HUES64 (cell line): Measurements from ENCODE around the gene CFAP92.

Experiments used
- H3K27ac ChIP-seq: 2 replicates; pipeline ENCODE4 v1.7.0; 2013; ENCODE audit warnings: low read depth, low read length, inconsistent platforms
- H3K27me3 ChIP-seq: 2 replicates; pipeline ENCODE4 v1.6.1; 2013; ENCODE audit warnings: mild to moderate bottlenecking, low read length; ENCODE audit not compliant: insufficient read depth
- H3K36me3 ChIP-seq: 2 replicates; pipeline ENCODE4 v1.6.1; 2013; ENCODE audit warnings: mild to moderate bottlenecking, low read length; ENCODE audit not compliant: insufficient read depth
- H3K4me1 ChIP-seq: 2 replicates; pipeline ENCODE4 v1.6.1; 2013; ENCODE audit warnings: mild to moderate bottlenecking, low read length, moderate library complexity; ENCODE audit not compliant: insufficient read depth
- H3K4me3 ChIP-seq: 2 replicates; pipeline ENCODE4 v1.5.1; 2013; ENCODE audit warnings: mild to moderate bottlenecking, low read length, moderate library complexity
- H3K9ac ChIP-seq: 2 replicates; pipeline ENCODE4 v1.6.1; 2013; ENCODE audit warnings: mild to moderate bottlenecking, low read depth, low read length
- H3K9me3 ChIP-seq: 2 replicates; pipeline ENCODE4 v1.6.1; 2013; ENCODE audit warnings: low read depth, low read length; ENCODE audit not compliant: insufficient read depth
- WGBS: fragments of 150-250, 120-280 bp; methylation state at CpG from one replicate; pipeline ENCODE4 v1.1.7; 2013; ENCODE audit warnings: missing lambda C conversion rate; 5-methylcytosine and 5-hydroxymethylcytosine counted together

CFAP92 gene

DNA sequence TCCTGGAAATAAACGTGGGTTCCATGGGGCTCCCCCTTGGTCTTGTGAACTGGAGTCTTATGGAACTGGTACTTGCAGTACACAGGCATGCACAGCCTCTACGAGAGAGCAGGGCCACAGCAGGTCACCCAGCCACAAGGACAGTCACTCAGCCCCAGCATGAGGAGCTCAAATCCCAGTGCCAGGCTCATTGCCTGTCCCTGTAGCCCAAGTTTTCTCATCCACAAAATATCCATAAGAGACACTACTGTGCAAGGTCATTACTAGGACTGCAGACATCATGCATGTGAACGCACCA lies 48.0 kb downstream of the CFAP92 start:
- H3K36me3 ChIP-seq = no peaks in the 10 kb centered on the region
- no peaks in the 10 kb centered on the region for H3K9me3 ChIP-seq
- H3K27me3 ChIP-seq = no peaks in the 10 kb centered on the region
- 82% methylated on average over 3 of the region's 3 CpGs for WGBS
- H3K4me3 ChIP-seq = no peak overlapping the region
- H3K9ac ChIP-seq = no peak overlapping the region
- no peaks in the 10 kb centered on the region for H3K4me1 ChIP-seq
- no peak overlapping the region for H3K27ac ChIP-seq

DNA sequence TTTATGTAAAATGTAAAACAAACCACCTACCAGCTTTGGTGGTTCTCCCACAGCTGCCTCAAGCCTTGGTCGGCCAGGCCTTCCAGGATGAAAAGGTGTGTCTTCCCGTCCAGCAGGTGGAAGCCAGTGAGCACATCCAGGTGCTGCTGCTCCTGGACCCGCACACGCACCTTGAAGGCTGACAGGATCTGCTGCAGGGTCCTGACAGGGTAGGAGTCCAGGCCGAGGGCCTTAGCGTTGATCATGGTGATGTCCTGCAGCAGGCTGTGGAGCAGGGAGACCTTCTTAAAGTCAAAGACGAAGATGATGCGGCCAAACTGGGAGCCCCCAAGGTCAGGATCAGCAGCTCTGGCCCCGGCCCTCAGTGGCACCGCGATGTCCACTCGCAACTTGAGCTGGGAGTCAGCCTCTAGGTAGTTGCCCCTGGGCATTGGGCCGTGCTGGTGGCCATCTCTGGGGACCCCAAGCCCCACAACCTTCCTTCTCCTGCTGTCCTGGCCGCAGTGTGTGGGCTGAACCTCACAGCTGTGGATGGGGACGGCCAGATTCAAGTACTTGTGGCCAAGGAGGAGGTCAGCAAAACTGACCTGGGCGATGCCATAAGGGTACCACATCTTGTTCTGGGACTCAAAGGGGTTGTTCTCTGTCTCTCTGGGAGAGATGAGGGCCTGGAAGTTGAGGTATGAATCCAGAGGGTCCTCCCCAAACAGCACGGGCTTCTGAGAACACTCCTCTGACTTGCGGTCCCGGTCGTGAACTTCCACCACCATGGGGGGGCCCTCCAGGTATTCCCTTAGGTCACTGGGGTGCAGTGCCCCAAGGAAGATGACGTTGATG lies 48.6 kb downstream of the CFAP92 start:
- no peak overlapping the region for H3K9ac ChIP-seq
- 93% methylated on average over 21 of the region's 21 CpGs for WGBS
- no peaks in the 10 kb centered on the region for H3K36me3 ChIP-seq
- H3K4me3 ChIP-seq = no peak overlapping the region
- no peak overlapping the region for H3K27ac ChIP-seq
- no peaks in the 10 kb centered on the region for H3K9me3 ChIP-seq
- H3K27me3 ChIP-seq = no peaks in the 10 kb centered on the region
- H3K4me1 ChIP-seq = no peaks in the 10 kb centered on the region

DNA sequence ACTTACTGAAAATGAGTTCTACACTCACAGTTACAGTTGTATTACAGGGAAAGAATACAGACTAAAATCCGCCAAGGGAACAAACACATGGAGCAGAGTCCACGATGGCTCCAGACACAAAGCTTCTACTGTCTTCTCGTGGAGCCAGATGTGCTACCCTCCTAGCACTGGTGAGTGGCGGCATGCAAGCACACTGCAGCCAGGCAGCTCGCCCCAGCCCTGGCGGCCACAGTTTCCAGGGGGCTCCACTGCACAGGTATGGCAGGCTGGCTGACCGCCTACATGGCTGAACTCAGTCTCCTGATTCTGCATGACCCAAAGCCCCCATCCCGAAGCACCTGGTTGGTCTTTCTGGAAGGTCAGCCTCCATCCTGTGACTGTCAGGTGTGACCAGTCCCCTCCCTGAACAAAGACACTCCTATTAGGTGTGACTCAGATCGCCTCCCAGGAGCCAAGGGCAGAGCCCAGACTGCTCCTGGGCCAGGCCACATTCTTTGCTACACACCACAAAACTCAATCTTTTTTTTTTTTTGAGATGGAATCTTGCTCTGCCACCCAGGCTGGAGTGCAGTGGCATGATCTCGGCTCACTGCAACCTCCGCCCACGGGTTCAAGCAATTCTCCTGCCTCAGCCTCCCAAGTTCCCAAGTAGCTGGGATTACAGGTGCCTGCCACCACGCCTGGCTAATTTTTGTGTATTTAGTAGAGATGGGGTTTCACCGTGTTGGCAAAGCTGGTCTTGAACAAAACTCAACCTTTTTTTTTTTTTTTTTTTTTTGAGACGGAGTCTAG lies 51.5 kb downstream of the CFAP92 start:
- no peak overlapping the region for H3K27ac ChIP-seq
- no peaks in the 10 kb centered on the region for H3K9me3 ChIP-seq
- H3K9ac ChIP-seq = no peak overlapping the region
- H3K4me3 ChIP-seq = no peak overlapping the region
- no peaks in the 10 kb centered on the region for H3K4me1 ChIP-seq
- H3K36me3 ChIP-seq = no peaks in the 10 kb centered on the region
- 86% methylated on average over 15 of the region's 15 CpGs for WGBS
- no peaks in the 10 kb centered on the region for H3K27me3 ChIP-seq

DNA sequence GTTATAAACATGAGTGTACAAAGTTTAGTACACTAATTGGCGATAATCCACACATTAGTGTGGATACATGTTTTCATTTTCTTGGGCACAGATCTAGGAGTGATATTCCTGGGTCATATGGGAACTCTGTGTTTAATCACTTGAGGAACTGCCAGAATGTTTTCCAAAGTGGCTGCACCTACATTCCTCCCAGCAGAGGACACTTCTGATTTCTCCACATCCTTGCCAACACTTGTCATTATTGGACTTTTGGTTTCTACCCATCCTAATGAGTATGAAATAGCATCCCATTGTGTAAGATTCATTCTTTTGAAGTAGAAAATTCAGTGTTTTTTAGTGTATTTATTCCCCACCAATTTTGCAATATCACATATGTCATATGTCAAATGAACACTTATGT lies 53.6 kb downstream of the CFAP92 start:
- Histone ChIP-seq H3K4me1 (no peaks in the 10 kb centered on the region), H3K27ac (no peak overlapping the region), H3K4me3 (no peak overlapping the region), H3K27me3 (no peaks in the 10 kb centered on the region), H3K9me3 (no peaks in the 10 kb centered on the region), H3K36me3 (no peaks in the 10 kb centered on the region), H3K9ac (no peak overlapping the region)
- WGBS = 96% methylated on average over 1 of the region's 1 CpG

DNA sequence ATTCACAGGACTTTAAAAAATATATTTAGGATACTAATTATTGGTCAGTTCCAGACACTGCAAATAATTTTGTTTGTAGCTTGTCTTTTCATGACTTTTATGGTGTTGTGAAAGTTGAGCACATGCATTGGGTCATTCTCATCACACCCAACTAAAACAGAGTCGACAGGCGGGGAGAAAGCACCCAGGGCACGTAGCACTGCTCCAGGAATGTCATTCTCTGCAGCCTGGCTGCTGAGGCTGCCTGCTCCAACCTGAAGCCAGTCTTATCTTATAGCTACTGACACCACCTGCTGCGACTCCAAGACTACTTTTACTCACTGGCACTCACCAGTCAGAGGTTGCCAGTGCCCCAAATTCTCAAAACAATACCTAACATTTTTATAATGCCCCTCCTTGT lies 57.5 kb downstream of the CFAP92 start:
- Histone ChIP-seq H3K9ac (no peak overlapping the region), H3K27me3 (no peaks in the 10 kb centered on the region), H3K9me3 (no peaks in the 10 kb centered on the region), H3K4me3 (no peak overlapping the region), H3K27ac (no peak overlapping the region), H3K36me3 (no peaks in the 10 kb centered on the region), H3K4me1 (no peaks in the 10 kb centered on the region)
- WGBS = 74% methylated on average over 4 of the region's 4 CpGs

DNA sequence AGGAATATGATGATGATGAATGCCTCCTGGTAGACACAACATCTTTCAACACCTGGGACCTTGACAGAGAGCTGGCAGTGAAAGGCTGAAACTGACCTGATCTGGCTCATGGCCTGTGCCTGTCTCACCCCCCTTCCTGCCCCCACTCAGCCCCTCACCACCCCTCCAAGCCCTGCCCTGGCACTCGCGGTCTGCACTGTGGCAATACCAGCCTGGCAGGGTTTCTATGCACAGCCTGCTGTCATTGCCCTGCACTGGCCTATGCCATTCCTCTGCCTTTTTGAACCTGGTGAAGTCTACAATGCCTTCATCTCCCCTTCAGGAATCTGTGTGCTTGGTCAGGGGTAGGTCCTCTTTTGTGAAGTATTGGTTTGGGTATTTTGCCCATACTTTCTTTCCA lies 58.0 kb downstream of the CFAP92 start:
- Histone ChIP-seq H3K27ac (no peak overlapping the region), H3K9me3 (no peaks in the 10 kb centered on the region), H3K36me3 (no peaks in the 10 kb centered on the region), H3K4me3 (no peak overlapping the region), H3K4me1 (no peaks in the 10 kb centered on the region), H3K27me3 (no peaks in the 10 kb centered on the region), H3K9ac (no peak overlapping the region)
- 83% methylated on average over 2 of the region's 2 CpGs for WGBS

DNA sequence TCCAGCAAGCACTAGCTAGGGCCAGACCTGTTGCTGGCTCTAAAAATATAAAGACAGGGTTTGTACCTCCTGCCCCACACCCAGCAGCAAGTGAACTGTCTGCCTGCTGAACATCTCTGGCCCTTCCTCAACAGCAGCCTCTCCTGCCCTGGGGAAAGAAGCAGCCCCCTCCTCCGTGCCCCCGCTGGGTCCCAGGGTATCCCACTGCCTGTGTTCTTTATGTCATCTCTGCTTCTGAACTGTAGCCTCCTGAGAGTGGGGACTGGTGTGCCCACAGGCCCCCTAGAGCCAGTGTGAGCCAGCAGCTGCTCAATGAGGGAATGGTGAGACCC lies 60.0 kb downstream of the CFAP92 start:
- H3K27me3 ChIP-seq = no peaks in the 10 kb centered on the region
- no peak overlapping the region for H3K4me3 ChIP-seq
- no peak overlapping the region for H3K9ac ChIP-seq
- H3K36me3 ChIP-seq = no peaks in the 10 kb centered on the region
- 84% methylated on average over 2 of the region's 2 CpGs for WGBS
- H3K9me3 ChIP-seq = peaks cover 10% of the 10 kb centered on the region; the same call in 1 of the 2 replicates
- H3K27ac ChIP-seq = no peak overlapping the region
- H3K4me1 ChIP-seq = no peaks in the 10 kb centered on the region

DNA sequence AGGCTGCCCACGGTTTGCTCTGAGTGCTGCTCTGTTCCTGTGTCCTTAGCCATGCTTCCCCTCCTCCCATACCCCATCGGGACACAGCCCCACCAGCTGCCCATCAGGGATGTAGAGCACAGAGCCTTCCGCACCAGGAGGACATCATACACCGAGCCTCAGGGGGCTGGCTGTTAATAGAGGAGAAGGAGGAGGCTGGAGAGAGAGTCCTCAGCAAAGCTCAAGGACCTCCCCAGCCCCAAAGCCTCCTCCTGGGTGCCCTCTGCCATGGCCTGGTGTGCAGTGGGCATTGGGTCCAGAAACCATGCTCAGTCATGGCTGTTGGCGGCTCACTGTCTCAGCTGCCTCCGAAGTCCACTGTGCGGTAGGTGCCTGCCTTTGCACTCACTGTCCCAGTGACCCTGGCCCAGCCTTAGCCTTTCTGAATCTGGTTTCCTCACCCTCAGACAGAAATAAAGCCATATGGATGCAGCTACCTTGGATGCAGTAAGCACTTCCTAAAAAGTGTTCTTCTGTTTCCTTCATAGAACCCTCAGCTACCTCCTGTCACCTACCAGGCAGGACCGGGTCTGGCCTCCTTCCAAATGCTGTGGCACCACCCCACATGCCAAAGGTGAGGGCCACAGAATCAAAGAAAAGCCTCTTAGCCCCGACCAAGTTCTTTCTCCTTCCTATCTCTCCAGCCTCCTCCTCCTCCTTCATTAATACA lies 60.5 kb downstream of the CFAP92 start:
- Histone ChIP-seq H3K4me3 (no peak overlapping the region), H3K9ac (no peak overlapping the region), H3K9me3 (peaks cover 16% of the 10 kb centered on the region; the same call in 1 of the 2 replicates), H3K36me3 (no peaks in the 10 kb centered on the region), H3K27me3 (no peaks in the 10 kb centered on the region), H3K27ac (no peak overlapping the region), H3K4me1 (no peaks in the 10 kb centered on the region)
- WGBS = 79% methylated on average over 9 of the region's 9 CpGs

DNA sequence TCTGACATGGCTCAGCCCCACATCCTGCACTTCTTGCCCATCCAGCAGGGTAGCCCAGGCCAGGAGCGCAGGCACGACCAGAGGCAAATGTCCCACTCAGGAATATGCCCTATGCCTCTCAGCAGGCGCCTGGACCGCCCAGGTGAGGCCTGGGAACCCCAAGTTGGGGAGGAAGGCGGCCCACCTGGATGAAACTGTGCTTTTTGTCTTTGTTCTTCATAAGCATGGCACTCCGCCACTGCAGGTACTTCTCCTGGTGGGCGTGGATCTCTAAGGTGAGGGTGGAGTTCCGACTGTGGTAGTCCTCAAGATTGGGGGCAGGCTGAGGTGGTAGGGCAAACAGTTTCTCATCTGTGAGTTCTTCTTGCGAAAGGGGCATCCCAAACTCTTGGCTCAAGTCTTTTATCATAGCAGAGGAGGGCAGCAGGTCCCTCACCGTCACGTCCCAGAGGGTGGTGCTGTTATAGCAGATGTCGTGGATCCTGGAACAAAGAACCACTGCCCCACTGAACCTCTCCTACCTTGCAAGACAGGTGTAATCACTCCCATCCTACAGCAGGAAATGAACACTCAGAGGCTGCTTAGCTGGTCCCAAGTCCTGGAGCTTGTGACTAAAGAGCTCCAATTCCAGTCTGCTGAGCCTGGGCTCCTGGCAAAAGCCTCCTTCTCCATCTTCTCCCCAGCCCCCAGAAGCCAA lies 61.2 kb downstream of the CFAP92 start:
- Histone ChIP-seq H3K9ac (no peak overlapping the region), H3K36me3 (no peaks in the 10 kb centered on the region), H3K4me3 (no peak overlapping the region), H3K4me1 (no peaks in the 10 kb centered on the region), H3K27ac (no peak overlapping the region), H3K9me3 (peaks cover 19% of the 10 kb centered on the region; the same call in 1 of the 2 replicates), H3K27me3 (no peaks in the 10 kb centered on the region)
- WGBS = 84% methylated on average over 12 of the region's 12 CpGs

DNA sequence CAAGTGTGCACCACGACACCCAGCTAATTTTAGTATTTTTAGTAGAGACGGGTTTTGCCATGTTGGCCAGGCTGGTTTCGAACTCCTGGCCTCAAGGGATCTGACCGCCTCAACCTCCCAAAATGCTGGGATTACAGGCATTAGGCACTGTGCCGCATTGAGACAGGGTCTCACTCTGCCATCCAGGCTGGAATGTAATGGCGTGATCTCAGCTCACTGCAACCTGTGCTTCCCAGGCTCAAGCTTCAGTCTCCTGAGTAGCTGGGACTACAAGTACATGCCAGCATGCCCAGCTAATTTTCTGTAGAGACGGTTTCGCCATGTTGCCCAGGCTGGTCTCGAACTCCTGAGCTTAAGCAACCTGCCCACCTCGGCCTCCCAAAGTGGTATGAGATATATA lies 62.8 kb downstream of the CFAP92 start:
- H3K9ac ChIP-seq = no peak overlapping the region
- H3K4me3 ChIP-seq = no peak overlapping the region
- WGBS = 93% methylated on average over 9 of the region's 10 CpGs
- peaks cover 30% of the 10 kb centered on the region for H3K9me3 ChIP-seq
- no peaks in the 10 kb centered on the region for H3K36me3 ChIP-seq
- no peaks in the 10 kb centered on the region for H3K4me1 ChIP-seq
- no peak overlapping the region for H3K27ac ChIP-seq
- no peaks in the 10 kb centered on the region for H3K27me3 ChIP-seq

DNA sequence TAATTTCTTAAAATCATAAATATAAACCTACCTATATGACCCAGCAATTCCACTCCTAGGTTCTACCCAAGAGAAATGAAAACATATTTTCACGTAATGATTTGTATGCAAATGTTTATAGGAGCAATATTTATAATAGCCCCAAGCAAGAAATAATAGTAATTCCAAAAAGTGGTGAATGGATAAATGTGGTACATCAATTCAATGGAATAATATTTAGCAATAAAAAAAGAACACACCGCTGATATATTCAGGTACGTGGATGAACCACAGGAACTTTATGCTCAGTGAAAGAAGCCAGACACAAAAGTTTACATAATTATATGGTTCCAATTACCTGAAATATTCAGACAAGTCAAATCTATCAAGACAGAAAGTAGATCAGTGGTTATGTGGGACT lies 64.5 kb downstream of the CFAP92 start:
- no peak overlapping the region for H3K9ac ChIP-seq
- no peak overlapping the region for H3K27ac ChIP-seq
- H3K27me3 ChIP-seq = no peaks in the 10 kb centered on the region
- no peaks in the 10 kb centered on the region for H3K4me1 ChIP-seq
- H3K36me3 ChIP-seq = no peaks in the 10 kb centered on the region
- no peak overlapping the region for H3K4me3 ChIP-seq
- 100% methylated on average over 2 of the region's 3 CpGs for WGBS
- peaks cover 45% of the 10 kb centered on the region for H3K9me3 ChIP-seq
